Skeletal muscle tissue (tissue), 4 donors: ENCODE results near the gene MYH7. TPM values are rescaled to one million over a fixed set of nuclear protein-coding genes. Genes with fewer than 3 reads are reported as not detected.

Source experiments
- H3K27ac ChIP-seq: one replicate; pipeline ENCODE4 v1.7.0; 2013; ENCODE audit warnings: mild to moderate bottlenecking, low read depth, low read length, inconsistent platforms
- H3K27me3 ChIP-seq, 3 donors: one replicate each; pipeline ENCODE4 v1.7.0; 2013; ENCODE audit warnings: low read length in 3 of 3; ENCODE audit not compliant: control insufficient read depth in 3 of 3, insufficient read depth in 3 of 3
- H3K36me3 ChIP-seq, 3 donors: one replicate each; pipeline ENCODE4 v1.7.0; 2013; ENCODE audit warnings: low read length in 3 of 3; ENCODE audit not compliant: control insufficient read depth in 3 of 3, insufficient read depth in 3 of 3
- H3K4me1 ChIP-seq, 3 donors: one replicate each; pipeline ENCODE4 v1.7.0; 2013; ENCODE audit warnings: low read length in 3 of 3, mild to moderate bottlenecking in 3 of 3; ENCODE audit not compliant: control insufficient read depth in 3 of 3, insufficient read depth in 3 of 3
- H3K4me3 ChIP-seq, 3 donors: one replicate each; pipeline ENCODE4 v1.7.0; 2013; ENCODE audit warnings: low read length in 3 of 3
- H3K9ac ChIP-seq, 3 donors: one replicate each; pipeline ENCODE4 v1.7.0; 2013; ENCODE audit warnings: low read length in 3 of 3, mild to moderate bottlenecking in 3 of 3, moderate library complexity in 2 of 3, low read depth in 1 of 3
- H3K9me3 ChIP-seq, 3 donors: one replicate each; pipeline ENCODE4 v1.7.0; 2013; ENCODE audit warnings: low read length in 3 of 3; ENCODE audit not compliant: control insufficient read depth in 3 of 3
- total RNA-seq: library from RNA; depleted of rRNA; stranded (reverse); fragments of >200 nt; gene quantifications from one replicate; pipeline ENCODE4 v1.2.3, GENCODE V29; 2014
- donor health status: Osteomylitis.

MYH7 gene
- total RNA-seq, 1 donor from 2014 or later = 426 TPM

- Histone ChIP-seq H3K27ac (peak overlapping the region; percentile 2), H3K36me3 (peaks cover 8 to 43% (median 33%) of the 10 kb centered on the region in 3 donors)
These were observed 23.6 kb downstream of the MYH7 start for GRCh38 chr14:23411563-23412525.

GRCh38 chr14:23409966-23410635, 25.4 kb downstream of the MYH7 start:
- peaks cover 0 to 15% (median 0%) of the 10 kb centered on the region in 3 donors for H3K27me3 ChIP-seq
- peaks cover 0 to 39% (median 27%) of the 10 kb centered on the region in 3 donors for H3K36me3 ChIP-seq
- H3K9me3 ChIP-seq = no peaks in the 10 kb centered on the region
- peak overlapping the region; percentile 54 for H3K27ac ChIP-seq
- peak overlapping the region in 1 of 3 donors; percentile 62 for H3K9ac ChIP-seq
- peaks cover 0 to 21% (median 0%) of the 10 kb centered on the region in 3 donors for H3K4me1 ChIP-seq
- no peak overlapping the region for H3K4me3 ChIP-seq

More at GRCh38 chr14:23411563-23412525, 23.6 kb downstream of the MYH7 start:
- H3K4me3 ChIP-seq = no peak overlapping the region
- H3K4me1 ChIP-seq = peaks cover 0 to 23% (median 0%) of the 10 kb centered on the region in 3 donors
- H3K9me3 ChIP-seq = no peaks in the 10 kb centered on the region
- peaks cover 0 to 10% (median 0%) of the 10 kb centered on the region in 3 donors for H3K27me3 ChIP-seq
- H3K9ac ChIP-seq = peak overlapping the region in 1 of 3 donors; percentile 54

DNA sequence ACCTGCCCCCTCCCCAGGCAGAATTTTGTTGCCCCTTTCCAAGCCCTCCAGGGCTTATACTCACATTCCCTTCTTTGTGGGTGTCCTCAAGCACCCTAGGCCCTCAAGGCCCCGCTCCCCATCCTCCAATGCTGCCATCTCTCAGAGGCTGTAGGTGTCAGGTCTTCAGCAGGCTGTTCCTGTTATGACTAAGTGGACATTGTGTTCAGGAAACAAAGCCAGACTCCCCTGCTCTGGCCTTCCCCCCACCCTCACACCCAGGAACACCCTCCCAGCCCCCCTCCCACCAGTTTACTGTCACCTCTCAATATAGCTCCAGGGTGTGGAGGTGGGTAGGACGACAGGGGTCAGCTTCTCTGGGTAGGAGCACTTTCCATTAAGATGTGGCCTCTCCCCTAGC, 26.0 kb downstream of the MYH7 start:
- peak overlapping the region; percentile 54 for H3K27ac ChIP-seq
- no peaks in the 10 kb centered on the region for H3K9me3 ChIP-seq
- H3K27me3 ChIP-seq = peaks cover 0 to 15% (median 0%) of the 10 kb centered on the region in 3 donors
- H3K4me1 ChIP-seq = peaks cover 0 to 21% (median 0%) of the 10 kb centered on the region in 3 donors
- H3K9ac ChIP-seq = no peak overlapping the region
- H3K36me3 ChIP-seq = peaks cover 0 to 39% (median 26%) of the 10 kb centered on the region in 3 donors
- H3K4me3 ChIP-seq = no peak overlapping the region

DNA sequence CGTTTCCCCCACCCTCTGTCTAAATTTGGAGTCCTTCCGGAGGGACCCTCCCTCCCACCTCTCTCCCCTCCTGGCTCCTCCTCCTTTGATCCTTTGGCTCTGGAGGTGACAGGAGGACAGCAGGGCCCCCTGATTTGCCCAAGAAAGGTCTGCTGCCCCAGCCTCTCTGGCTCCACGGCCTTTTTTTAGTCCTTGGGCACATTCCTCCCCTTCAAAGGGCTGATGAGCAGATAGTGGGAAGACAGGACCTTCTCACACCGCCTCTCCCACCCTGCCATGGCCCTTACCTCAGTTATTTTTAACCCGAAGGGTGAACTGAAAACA, 27.2 kb downstream of the MYH7 start:
- Histone ChIP-seq H3K4me3 (no peak overlapping the region), H3K27me3 (peaks cover 0 to 20% (median 0%) of the 10 kb centered on the region in 3 donors), H3K36me3 (peaks cover 2 to 39% (median 25%) of the 10 kb centered on the region in 3 donors), H3K4me1 (peaks cover 0 to 19% (median 0%) of the 10 kb centered on the region in 3 donors), H3K27ac (no peak overlapping the region), H3K9me3 (no peaks in the 10 kb centered on the region), H3K9ac (peak overlapping the region in 1 of 3 donors; percentile 11)

GRCh38 chr14:23407516-23408306, 27.7 kb downstream of the MYH7 start, which contains the start of gene MYH6:
Gene MYH6 (minus strand): TSS chr14:23408273. CDS start chr14:23407223, 1,050 bp downstream.
- Histone ChIP-seq H3K36me3 (peaks cover 2 to 42% (median 28%) of the 10 kb centered on the region in 3 donors), H3K9ac (peak within 1 kb of the TSS in 1 of 3 donors; percentile 33), H3K27me3 (peaks cover 0 to 20% (median 0%) of the 10 kb centered on the region in 3 donors), H3K27ac (peak within 1 kb of the TSS; percentile 54), H3K9me3 (no peaks in the 10 kb centered on the region), H3K4me1 (peaks cover 0 to 19% (median 0%) of the 10 kb centered on the region in 3 donors), H3K4me3 (no peak within 1 kb of the TSS)

- Histone ChIP-seq H3K9ac (peak overlapping the region in 1 of 3 donors; percentile 33), H3K4me1 (peaks cover 0 to 23% (median 0%) of the 10 kb centered on the region in 3 donors), H3K4me3 (no peak overlapping the region), H3K27ac (no peak overlapping the region), H3K27me3 (peaks cover 0 to 16% (median 2%) of the 10 kb centered on the region in 3 donors), H3K9me3 (no peaks in the 10 kb centered on the region), H3K36me3 (peaks cover 2 to 44% (median 36%) of the 10 kb centered on the region in 3 donors)
These were observed 28.6 kb downstream of the MYH7 start for GRCh38 chr14:23406725-23407355.

GRCh38 chr14:23406244-23406643, 29.2 kb downstream of the MYH7 start:
- H3K27me3 ChIP-seq = peaks cover 0 to 16% (median 3%) of the 10 kb centered on the region in 3 donors
- H3K36me3 ChIP-seq = peaks cover 2 to 48% (median 36%) of the 10 kb centered on the region in 3 donors
- no peak overlapping the region for H3K27ac ChIP-seq
- H3K9me3 ChIP-seq = no peaks in the 10 kb centered on the region
- H3K9ac ChIP-seq = no peak overlapping the region
- H3K4me3 ChIP-seq = no peak overlapping the region
- peaks cover 0 to 24% (median 0%) of the 10 kb centered on the region in 3 donors for H3K4me1 ChIP-seq

- Histone ChIP-seq H3K4me3 (no peak overlapping the region), H3K4me1 (peaks cover 0 to 24% (median 0%) of the 10 kb centered on the region in 3 donors), H3K9me3 (no peaks in the 10 kb centered on the region), H3K36me3 (peaks cover 2 to 53% (median 37%) of the 10 kb centered on the region in 3 donors), H3K27me3 (peaks cover 0 to 14% (median 3%) of the 10 kb centered on the region in 3 donors), H3K9ac (no peak overlapping the region), H3K27ac (no peak overlapping the region)
These were observed 29.9 kb downstream of the MYH7 start for GRCh38 chr14:23405516-23406025.
